HEK293 (cell line): ENCODE measurements around the gene UBXN1.

Source experiments
- CTCF ChIA-PET: fragments of 350-600 bp; formaldehyde crosslinking; extraction: SDS; loops from one replicate; lab custom pipeline; 2021; ENCODE audit warnings: antibody characterized with exemption; lab: Yijun Ruan, JAX
- POLR2A ChIA-PET: fragments of 300-600 bp; formaldehyde crosslinking; extraction: SDS; loops from one replicate; lab custom pipeline; 2020; ENCODE audit warnings: antibody characterized with exemption, inconsistent platforms; lab: Yijun Ruan, JAX
- H3K27ac ChIP-seq: fragments of 200-500 bp; sonication (Bioruptor generic); 2 replicates; pipeline ENCODE4 v1.5.1; 2014; ENCODE audit warnings: low read depth, low read length, control low read depth, inconsistent platforms; ENCODE audit errors: extremely low read depth
- H3K36me3 ChIP-seq, 2 experiments: fragments of 200-500 bp in 1 of 2; sonication (Bioruptor generic) in 1 of 2; 1 replicate in 1 of 2; 2 replicates in 1 of 2; pipeline ENCODE4 v1.5.1; 2014 to 2017; ENCODE audit warnings: inconsistent platforms in 2 of 2, low read length in 2 of 2; ENCODE audit not compliant: control insufficient read depth in 2 of 2, insufficient read depth in 1 of 2
- H3K4me1 ChIP-seq: fragments of 200-500 bp; sonication (Bioruptor generic); 2 replicates; pipeline ENCODE4 v1.5.1; 2014; ENCODE audit warnings: mild to moderate bottlenecking, low read length, inconsistent platforms; ENCODE audit not compliant: control insufficient read depth, insufficient read depth
- H3K4me3 ChIP-seq: 2 replicates; pipeline ENCODE4 v1.5.1; 2011; ENCODE audit warnings: low read depth, mild to moderate bottlenecking, control low read depth, low read length, moderate library complexity
- H3K9me3 ChIP-seq: fragments of 200-500 bp; sonication (Bioruptor generic); 2 replicates; pipeline ENCODE4 v1.5.1; 2014; ENCODE audit warnings: low read depth, low read length, inconsistent platforms; ENCODE audit not compliant: control insufficient read depth, insufficient read depth
- FEZF1 ChIP-seq: fragments of 450-650 bp; formaldehyde crosslinking; IDR thresholded peaks from 2 replicates; pipeline ENCODE4 v1.5.1; 2016; ENCODE audit warnings: missing biosample characterization, missing genetic modification characterization
- HIC1 ChIP-seq: fragments of 450-650 bp; formaldehyde crosslinking; IDR thresholded peaks from 2 replicates; pipeline ENCODE4 v1.5.1; 2016; ENCODE audit warnings: missing biosample characterization, missing genetic modification characterization
- HOXC10 ChIP-seq: sonication (generic); formaldehyde crosslinking; IDR thresholded peaks from 2 replicates; pipeline ENCODE4 v1.8.1; 2023; ENCODE audit warnings: mild to moderate bottlenecking, missing genetic modification reagents
- IKZF3 ChIP-seq: fragments of 450-650 bp; IDR thresholded peaks from 2 replicates; pipeline ENCODE4 v1.5.0; 2018; ENCODE audit warnings: missing biosample characterization, mild to moderate bottlenecking, missing genetic modification characterization, moderate library complexity
- KLF10 ChIP-seq: fragments of 450-650 bp; IDR thresholded peaks from 2 replicates; pipeline ENCODE4 v1.5.1; 2018; ENCODE audit warnings: missing biosample characterization, mild to moderate bottlenecking, missing genetic modification characterization
- KLF7 ChIP-seq: fragments of 450-650 bp; formaldehyde crosslinking; IDR thresholded peaks from 2 replicates; pipeline ENCODE4 v1.5.1; 2016; ENCODE audit warnings: missing biosample characterization, missing genetic modification characterization, borderline replicate concordance
- MEIS1 ChIP-seq: sonication (generic); formaldehyde crosslinking; IDR thresholded peaks from 2 replicates; pipeline ENCODE4 v1.8.1; 2022; ENCODE audit warnings: missing genetic modification reagents, mild to moderate bottlenecking, borderline replicate concordance
- MYNN ChIP-seq: fragments of 450-650 bp; formaldehyde crosslinking; IDR thresholded peaks from 2 replicates; pipeline ENCODE4 v1.5.1; 2016; ENCODE audit warnings: missing biosample characterization, missing genetic modification characterization, borderline replicate concordance
- TCF7L2 ChIP-seq: IDR thresholded peaks from 2 replicates; pipeline ENCODE4 v1.6.1; 2011; ENCODE audit warnings: low read depth, mild to moderate bottlenecking, inconsistent platforms, low read length, moderate library complexity, borderline replicate concordance
- ZBTB20 ChIP-seq: fragments of 450-650 bp; formaldehyde crosslinking; IDR thresholded peaks from 2 replicates; pipeline ENCODE4 v1.5.1; 2016; ENCODE audit warnings: missing biosample characterization, missing genetic modification characterization
- ZFP3 ChIP-seq: fragments of 450-650 bp; formaldehyde crosslinking; IDR thresholded peaks from 2 replicates; pipeline ENCODE4 v1.5.1; 2016; ENCODE audit warnings: low read depth, missing biosample characterization, missing genetic modification characterization
- ZNF175 ChIP-seq: fragments of 450-650 bp; formaldehyde crosslinking; IDR thresholded peaks from 2 replicates; pipeline ENCODE4 v1.5.1; 2016; ENCODE audit warnings: missing biosample characterization, missing genetic modification characterization
- ZNF214 ChIP-seq: fragments of 450-650 bp; formaldehyde crosslinking; IDR thresholded peaks from 2 replicates; pipeline ENCODE4 v1.5.1; 2017; ENCODE audit warnings: missing biosample characterization, mild to moderate bottlenecking, missing genetic modification characterization, borderline replicate concordance
- ZNF23 ChIP-seq: fragments of 450-650 bp; formaldehyde crosslinking; IDR thresholded peaks from 2 replicates; pipeline ENCODE4 v1.5.1; 2016; ENCODE audit warnings: missing biosample characterization, missing genetic modification characterization, borderline replicate concordance
- ZNF266 ChIP-seq: fragments of 450-650 bp; formaldehyde crosslinking; IDR thresholded peaks from 2 replicates; pipeline ENCODE4 v1.5.1; 2016; ENCODE audit warnings: missing biosample characterization, missing genetic modification characterization, low read depth
- ZNF335 ChIP-seq: fragments of 450-650 bp; formaldehyde crosslinking; conservative IDR thresholded peaks from 2 replicates; pipeline ENCODE4 v1.5.1; 2016; ENCODE audit warnings: missing biosample characterization, missing genetic modification characterization
- ZNF391 ChIP-seq: fragments of 450-650 bp; formaldehyde crosslinking; IDR thresholded peaks from 2 replicates; pipeline ENCODE4 v1.5.1; 2016; ENCODE audit warnings: low read depth, missing biosample characterization, missing genetic modification characterization, borderline replicate concordance
- ZNF394 ChIP-seq: fragments of 450-650 bp; formaldehyde crosslinking; IDR thresholded peaks from 2 replicates; pipeline ENCODE4 v1.5.1; 2016; ENCODE audit warnings: missing biosample characterization, missing genetic modification characterization, mild to moderate bottlenecking, moderate library complexity, borderline replicate concordance
- ZNF433 ChIP-seq: fragments of 450-650 bp; formaldehyde crosslinking; IDR thresholded peaks from 2 replicates; pipeline ENCODE4 v1.5.1; 2016; ENCODE audit warnings: missing biosample characterization, missing genetic modification characterization, low read depth
- ZNF513 ChIP-seq: fragments of 450-650 bp; IDR thresholded peaks from 2 replicates; pipeline ENCODE4 v1.5.1; 2018; ENCODE audit warnings: missing biosample characterization, missing genetic modification characterization
- ZNF530 ChIP-seq: fragments of 450-650 bp; formaldehyde crosslinking; IDR thresholded peaks from 2 replicates; pipeline ENCODE4 v1.5.1; 2016; ENCODE audit warnings: low read depth, missing biosample characterization, missing genetic modification characterization
- ZNF626 ChIP-seq: fragments of 450-650 bp; sonication (Bioruptor Pico); formaldehyde crosslinking; IDR thresholded peaks from 2 replicates; pipeline ENCODE4 v1.5.1; 2018; ENCODE audit warnings: missing biosample characterization, missing genetic modification characterization, inconsistent platforms
- ZNF777 ChIP-seq: fragments of 450-650 bp; formaldehyde crosslinking; IDR thresholded peaks from 2 replicates; pipeline ENCODE4 v1.5.1; 2017; ENCODE audit warnings: missing biosample characterization, missing genetic modification characterization, borderline replicate concordance
- TF ChIP-seq, protein P1 (sequence below): fragments of 450-650 bp; formaldehyde crosslinking; optimal IDR thresholded peaks from 2 replicates; pipeline ENCODE3; 2016; ENCODE audit warnings: missing biosample characterization, mild to moderate bottlenecking, missing genetic modification characterization

The UBXN1 gene

DNA sequence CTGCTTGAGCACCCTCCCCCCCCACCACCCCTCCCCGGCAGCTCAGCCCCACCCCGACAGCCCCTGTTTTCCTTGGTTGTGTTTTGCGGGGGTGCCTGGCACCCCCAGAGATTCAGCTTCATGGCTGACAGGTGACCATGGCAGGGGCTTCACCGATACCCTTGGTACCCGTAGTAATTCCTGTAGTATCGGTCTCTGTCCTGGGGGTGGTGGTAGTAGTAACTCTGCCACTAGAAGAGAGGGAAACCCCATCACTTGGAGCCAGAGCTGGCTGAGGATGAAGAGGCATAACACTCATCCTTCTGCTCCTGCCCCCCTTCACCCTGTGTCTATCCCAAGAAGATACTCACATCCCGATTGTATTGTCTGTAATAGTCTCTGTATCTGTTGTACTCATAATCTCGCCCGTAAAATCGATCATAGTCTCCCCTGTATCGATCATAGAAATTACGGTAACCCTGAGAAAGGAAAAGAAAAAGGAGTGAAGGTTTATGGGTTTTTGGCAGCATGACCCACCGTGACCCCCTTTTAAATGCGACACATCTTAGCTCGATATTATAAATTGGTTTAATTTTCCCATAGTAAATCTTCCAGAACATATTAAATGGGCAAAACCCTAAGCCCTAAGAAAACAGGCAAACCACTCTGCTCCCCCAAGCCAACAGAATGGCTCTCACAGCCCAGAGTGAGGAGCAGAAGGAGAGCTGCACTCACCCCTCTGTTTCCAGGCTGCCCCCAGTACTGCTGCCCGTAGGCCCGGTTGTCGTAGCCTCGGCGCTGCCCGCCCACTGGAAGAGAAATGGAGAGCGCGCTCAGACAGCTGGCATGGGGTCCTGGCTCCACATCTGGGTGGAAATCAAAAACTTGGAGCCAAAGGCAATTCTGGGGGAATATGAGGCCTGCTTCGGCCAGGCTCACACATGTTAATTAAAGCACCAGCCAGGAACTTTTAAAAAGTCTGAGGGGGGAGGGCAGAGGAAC, 36.6 kb upstream of the UBXN1 start:
- Histone ChIP-seq H3K27ac (no peak overlapping the region), H3K36me3 (peaks cover 35 to 96% of the 10 kb centered on the region in 2 experiments), H3K4me3 (no peak overlapping the region), H3K4me1 (no peaks in the 10 kb centered on the region), H3K9me3 (no peaks in the 10 kb centered on the region)
- POLR2A ChIA-PET: interaction anchor here (0.6 to 3.5 kb wide), 4 partner anchors 9 to 116 kb away, joined by 3 to 13 read pairs (median 8); partner anchors contain the start of genes BSCL2, HNRNPUL2, STX5 and ZBTB3
- CTCF ChIA-PET: interaction anchor here (0.6 to 1.0 kb wide), 2 partner anchors 11 to 36 kb away, joined by 3 to 4 read pairs; no protein-coding TSS in a partner anchor
- no peak for TF ChIP-seq ZNF175 (tag by site-specific recombination)
- no peak for TF ChIP-seq HOXC10 (CRISPR knock-in tag)
- no peak for TF ChIP-seq ZNF394 (tag by site-specific recombination)
- TF ChIP-seq ZFP3 (tag by site-specific recombination): no peak
- TF ChIP-seq ZNF626 (tag by site-specific recombination): no peak
- TF ChIP-seq ZNF266 (tag by site-specific recombination): no peak
- no peak for TF ChIP-seq HIC1 (tag by site-specific recombination)
- TF ChIP-seq ZNF335 (tag by site-specific recombination): no peak
- no peak for TF ChIP-seq ZNF23 (tag by site-specific recombination)
- TF ChIP-seq IKZF3 (tag by site-specific recombination): no peak
- TF ChIP-seq ZNF214 (tag by site-specific recombination): no peak
- no peak for TF ChIP-seq ZNF777
- TF ChIP-seq KLF10 (tag by site-specific recombination): no peak
- no peak for TF ChIP-seq ZNF513 (tag by site-specific recombination)
- no peak for TF ChIP-seq ZNF433 (tag by site-specific recombination)
- TF ChIP-seq, protein P1, sequence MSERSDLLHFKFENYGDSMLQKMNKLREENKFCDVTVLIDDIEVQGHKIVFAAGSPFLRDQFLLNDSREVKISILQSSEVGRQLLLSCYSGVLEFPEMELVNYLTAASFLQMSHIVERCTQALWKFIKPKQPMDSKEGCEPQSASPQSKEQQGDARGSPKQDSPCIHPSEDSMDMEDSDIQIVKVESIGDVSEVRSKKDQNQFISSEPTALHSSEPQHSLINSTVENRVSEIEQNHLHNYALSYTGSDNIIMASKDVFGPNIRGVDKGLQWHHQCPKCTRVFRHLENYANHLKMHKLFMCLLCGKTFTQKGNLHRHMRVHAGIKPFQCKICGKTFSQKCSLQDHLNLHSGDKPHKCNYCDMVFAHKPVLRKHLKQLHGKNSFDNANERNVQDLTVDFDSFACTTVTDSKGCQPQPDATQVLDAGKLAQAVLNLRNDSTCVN (tag by site-specific recombination): no peak
- no peak for TF ChIP-seq MYNN (tag by site-specific recombination)
- TF ChIP-seq ZNF391 (tag by site-specific recombination): no peak

GRCh38 chr11:62713343-62713742, 34.5 kb upstream of the UBXN1 start:
- H3K27ac ChIP-seq: no peak overlapping the region
- H3K36me3 ChIP-seq: peaks cover 15 to 97% of the 10 kb centered on the region in 2 experiments
- TF ChIP-seq KLF7 (no peak), MEIS1 (CRISPR knock-in tag) (no peak), TCF7L2 (no peak), ZNF530 (tag by site-specific recombination) (no peak), FEZF1 (tag by site-specific recombination) (no peak), ZBTB20 (tag by site-specific recombination) (no peak)
- CTCF ChIA-PET: no interaction called here
- H3K4me3 ChIP-seq: no peak overlapping the region
- no peaks in the 10 kb centered on the region for H3K9me3 ChIP-seq
- POLR2A ChIA-PET: interaction anchor here (0.6 to 1.0 kb wide), 5 partner anchors 11 to 168 kb away, joined by 3 read pairs; partner anchors contain the start of genes C11orf98, CSKMT and ZBTB3
- no peaks in the 10 kb centered on the region for H3K4me1 ChIP-seq
